GM13976 (cell line): Measurements from ENCODE around the gene FREM3.

ENCODE experiments used
- DNase-seq: peaks from one replicate; pipeline ENCODE4 v3.0.0; 2012; ENCODE audit warnings: low spot score
- CTCF ChIP-seq: IDR thresholded peaks from 2 replicates; pipeline ENCODE4 v1.5.1; 2012; ENCODE audit warnings: borderline replicate concordance, mild to moderate bottlenecking; ENCODE audit not compliant: insufficient read depth; ENCODE audit errors: extremely low read depth, missing control alignments, control extremely low read depth
- in situ Hi-C: fragments of 300-500 bp; cut with MboI; formaldehyde crosslinking; loops from one replicate; pipeline ENCODE4 v1.12.0; 2022; ENCODE audit warnings: low sequenced_read_pairs, mixed read lengths, inconsistent platforms; ENCODE audit not compliant: unreplicated experiment

FREM3 gene

GRCh38 chr4:143642611-143643010 lies 57.9 kb downstream of the FREM3 start:
- no peak for DNase-seq
- in situ Hi-C loops: no loop called here
- TF ChIP-seq CTCF: no peak

- TF ChIP-seq CTCF: no peak
- in situ Hi-C loops: no loop called here
- no peak for DNase-seq
Observed at GRCh38 chr4:143641361-143641760, 59.1 kb downstream of the FREM3 start.

GRCh38 chr4:143634763-143635162 lies 65.7 kb downstream of the FREM3 start:
- TF ChIP-seq CTCF: no peak
- in situ Hi-C loops: no loop called here
- no peak for DNase-seq

- no peak for DNase-seq
- in situ Hi-C loops: no loop called here
- TF ChIP-seq CTCF: no peak
Observed at GRCh38 chr4:143633833-143634232, 66.6 kb downstream of the FREM3 start.

- no peak for DNase-seq
- no peak for TF ChIP-seq CTCF
- in situ Hi-C loops: no loop called here
Observed at GRCh38 chr4:143626134-143626911, 74.2 kb downstream of the FREM3 start.

GRCh38 chr4:143625632-143626031 lies 74.8 kb downstream of the FREM3 start:
- TF ChIP-seq CTCF: no peak
- no peak for DNase-seq
- in situ Hi-C loops: no loop called here
